Tibial nerve (tissue), 4 donors: ENCODE results near the gene ABHD12. TPM values are rescaled to one million over a fixed set of nuclear protein-coding genes. Genes with fewer than 3 reads are reported as not detected.

Experiments used
- DNase-seq, 2 donors: peaks; one replicate each; pipeline ENCODE4 v3.0.0-alpha.2; 2019; ENCODE audit warnings: low spot score in 2 of 2
- H3K27ac ChIP-seq, 4 donors: fragments of 200-600 bp; sonication (generic) in 3 of 4; one replicate each; pipeline ENCODE4 v1.5.1; 2017 to 2019; ENCODE audit warnings: mild to moderate bottlenecking in 1 of 4
- H3K27me3 ChIP-seq, 2 donors: fragments of 200-600 bp; sonication (generic) in 1 of 2; one replicate each; pipeline versions ENCODE4 v1.5.1 to v1.6.0; 2017 to 2019
- H3K36me3 ChIP-seq, 3 donors: fragments of 200-600 bp; sonication (generic); one replicate each; pipeline ENCODE4 v1.5.1; 2018 to 2019
- H3K4me1 ChIP-seq, 4 donors: fragments of 200-600 bp; sonication (generic) in 3 of 4; one replicate each; pipeline ENCODE4 v1.5.1; 2017 to 2019
- H3K4me3 ChIP-seq, 4 donors: fragments of 200-600 bp; sonication (generic) in 3 of 4; one replicate each; pipeline ENCODE4 v1.5.1; 2017 to 2019; ENCODE audit warnings: mild to moderate bottlenecking in 1 of 4, moderate library complexity in 1 of 4
- H3K9me3 ChIP-seq, 4 donors: fragments of 200-600 bp; sonication (generic) in 3 of 4; one replicate each; pipeline ENCODE4 v1.5.1; 2017 to 2019
- EP300 ChIP-seq, 2 donors: sonication (generic); formaldehyde crosslinking; IDR thresholded peaks; one replicate each; pipeline ENCODE4 v1.6.1; 2017; ENCODE audit warnings: antibody characterized with exemption in 2 of 2, mild to moderate bottlenecking in 1 of 2
- POLR2A ChIP-seq, 2 donors: fragments of 450-650 bp; IDR thresholded peaks; one replicate each; pipeline ENCODE4 v1.6.1; 2017; ENCODE audit warnings: antibody characterized with exemption in 2 of 2, mild to moderate bottlenecking in 2 of 2, moderate library complexity in 2 of 2
- WGBS, 2 donors: methylation state at CpG; one replicate each; pipeline ENCODE4 v1.1.5; 2018; 5-methylcytosine and 5-hydroxymethylcytosine counted together
- total RNA-seq, 4 donors: library from RNA; depleted of rRNA; stranded (reverse); fragments of >200 nt; gene quantifications; one replicate each; pipeline ENCODE4 v1.1.0, GENCODE V29; 2016
- TF ChIP-seq, protein P1 (sequence below), 5 experiments: fragments of 200-600 bp in 3 of 5; fragments of 450-650 bp in 2 of 5; sonication (generic) in 3 of 5; IDR thresholded peaks; one replicate each; pipeline ENCODE4 v1.5.1; 2016 to 2019; ENCODE audit warnings: antibody characterized with exemption in 5 of 5, mild to moderate bottlenecking in 3 of 5, moderate library complexity in 2 of 5

Gene ABHD12
- total RNA-seq, 4 donors from 2014 or later = 67.2 to 116 (median 105) TPM

DNA sequence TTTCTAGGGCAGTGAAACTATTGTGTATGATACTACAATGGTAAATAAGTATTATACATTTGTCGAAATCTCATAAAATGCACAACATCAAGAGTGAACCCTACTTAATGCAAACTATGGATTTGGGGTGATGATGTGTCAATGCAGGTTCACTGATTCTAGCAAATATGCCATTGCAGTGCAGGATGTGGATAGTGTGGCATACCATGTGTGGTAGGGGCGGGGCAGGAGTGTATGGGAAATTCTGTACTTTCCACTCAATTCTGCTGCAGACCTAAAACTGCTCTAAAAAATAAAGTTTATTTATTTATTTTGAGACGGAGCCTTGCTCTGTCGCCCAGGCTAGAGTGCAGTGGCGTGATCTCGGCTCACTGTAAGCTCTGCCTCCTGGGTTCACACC is 44.3 kb downstream of the ABHD12 start:
- Histone ChIP-seq H3K27ac (no peak overlapping the region), H3K4me3 (no peak overlapping the region), H3K9me3 (no peaks in the 10 kb centered on the region), H3K36me3 (no peaks in the 10 kb centered on the region), H3K4me1 (peaks cover 0 to 3% (median 1%) of the 10 kb centered on the region in 4 donors), H3K27me3 (no peaks in the 10 kb centered on the region)
- TF ChIP-seq, protein P1, sequence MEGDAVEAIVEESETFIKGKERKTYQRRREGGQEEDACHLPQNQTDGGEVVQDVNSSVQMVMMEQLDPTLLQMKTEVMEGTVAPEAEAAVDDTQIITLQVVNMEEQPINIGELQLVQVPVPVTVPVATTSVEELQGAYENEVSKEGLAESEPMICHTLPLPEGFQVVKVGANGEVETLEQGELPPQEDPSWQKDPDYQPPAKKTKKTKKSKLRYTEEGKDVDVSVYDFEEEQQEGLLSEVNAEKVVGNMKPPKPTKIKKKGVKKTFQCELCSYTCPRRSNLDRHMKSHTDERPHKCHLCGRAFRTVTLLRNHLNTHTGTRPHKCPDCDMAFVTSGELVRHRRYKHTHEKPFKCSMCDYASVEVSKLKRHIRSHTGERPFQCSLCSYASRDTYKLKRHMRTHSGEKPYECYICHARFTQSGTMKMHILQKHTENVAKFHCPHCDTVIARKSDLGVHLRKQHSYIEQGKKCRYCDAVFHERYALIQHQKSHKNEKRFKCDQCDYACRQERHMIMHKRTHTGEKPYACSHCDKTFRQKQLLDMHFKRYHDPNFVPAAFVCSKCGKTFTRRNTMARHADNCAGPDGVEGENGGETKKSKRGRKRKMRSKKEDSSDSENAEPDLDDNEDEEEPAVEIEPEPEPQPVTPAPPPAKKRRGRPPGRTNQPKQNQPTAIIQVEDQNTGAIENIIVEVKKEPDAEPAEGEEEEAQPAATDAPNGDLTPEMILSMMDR (IDR thresholded peaks at IDR 0.05) = no peak
- TF ChIP-seq POLR2A (IDR thresholded peaks at IDR 0.05) (no peak), EP300 (IDR thresholded peaks at IDR 0.05) (no peak)
- no peak for DNase-seq
- WGBS, 2 donors = 91 to 94% methylated on average over 6 of the region's 6 CpGs

DNA sequence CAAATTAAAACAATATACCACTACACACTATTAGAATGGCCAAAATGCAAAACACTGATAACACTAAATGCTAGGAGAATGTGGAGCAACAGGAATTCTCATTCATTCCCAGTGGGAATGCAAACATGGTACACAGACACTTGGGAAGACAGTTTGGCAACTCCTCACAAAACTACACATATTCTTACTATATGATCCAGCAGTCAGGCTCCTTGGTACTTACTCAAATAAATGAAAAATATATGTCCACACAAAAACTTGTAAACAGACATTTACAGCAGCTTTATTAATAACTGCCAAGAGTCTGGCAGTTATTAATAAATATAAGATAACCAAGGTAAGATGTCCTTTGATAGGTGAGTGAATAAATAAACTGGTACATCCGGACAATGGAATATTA is 44.9 kb downstream of the ABHD12 start:
- no peak overlapping the region for H3K4me3 ChIP-seq
- WGBS, 2 donors = 94 to 100% methylated on average over 1 of the region's 1 CpG
- peaks cover 0 to 9% (median 1%) of the 10 kb centered on the region in 4 donors for H3K4me1 ChIP-seq
- H3K9me3 ChIP-seq = no peaks in the 10 kb centered on the region
- no peaks in the 10 kb centered on the region for H3K36me3 ChIP-seq
- no peak for DNase-seq
- no peak for TF ChIP-seq POLR2A (IDR thresholded peaks at IDR 0.05)
- TF ChIP-seq EP300 (IDR thresholded peaks at IDR 0.05) = no peak
- TF ChIP-seq, protein P1 (IDR thresholded peaks at IDR 0.05) = no peak
- H3K27me3 ChIP-seq = no peaks in the 10 kb centered on the region
- H3K27ac ChIP-seq = no peak overlapping the region

- DNase-seq = no peak
- TF ChIP-seq EP300 (IDR thresholded peaks at IDR 0.05) = no peak
- no peak for TF ChIP-seq POLR2A (IDR thresholded peaks at IDR 0.05)
- TF ChIP-seq, protein P1 (IDR thresholded peaks at IDR 0.05) = no peak
- H3K4me3 ChIP-seq = no peak overlapping the region
- WGBS, 2 donors = 78 to 88% methylated on average over 3 of the region's 3 CpGs
- H3K9me3 ChIP-seq = no peaks in the 10 kb centered on the region
- no peak overlapping the region for H3K27ac ChIP-seq
- H3K27me3 ChIP-seq = no peaks in the 10 kb centered on the region
- peaks cover 0 to 13% (median 1%) of the 10 kb centered on the region in 4 donors for H3K4me1 ChIP-seq
- no peaks in the 10 kb centered on the region for H3K36me3 ChIP-seq
Measured at GRCh38 chr20:25344634-25345033, 46.0 kb downstream of the ABHD12 start.

- DNase-seq = no peak
- peaks cover 0 to 22% (median 8%) of the 10 kb centered on the region in 4 donors for H3K4me1 ChIP-seq
- no peak overlapping the region for H3K4me3 ChIP-seq
- H3K36me3 ChIP-seq = no peaks in the 10 kb centered on the region
- H3K27ac ChIP-seq = no peak overlapping the region
- TF ChIP-seq POLR2A (IDR thresholded peaks at IDR 0.05) (no peak), EP300 (IDR thresholded peaks at IDR 0.05) (no peak)
- TF ChIP-seq, protein P1 (IDR thresholded peaks at IDR 0.05) = no peak
- H3K9me3 ChIP-seq = no peaks in the 10 kb centered on the region
- H3K27me3 ChIP-seq = no peaks in the 10 kb centered on the region
- 85 to 88% methylated on average over 9 of the region's 9 CpGs for WGBS, 2 donors
Measured at GRCh38 chr20:25341716-25342680, 48.6 kb downstream of the ABHD12 start.

- no peaks in the 10 kb centered on the region for H3K27me3 ChIP-seq
- H3K4me3 ChIP-seq = no peak overlapping the region
- 31 to 60% methylated on average over 1 of the region's 1 CpG for WGBS, 2 donors
- H3K27ac ChIP-seq = no peak overlapping the region
- TF ChIP-seq POLR2A (IDR thresholded peaks at IDR 0.05) (no peak), EP300 (IDR thresholded peaks at IDR 0.05) (no peak)
- TF ChIP-seq, protein P1 (IDR thresholded peaks at IDR 0.05) = no peak
- peaks cover 0 to 33% (median 8%) of the 10 kb centered on the region in 4 donors for H3K4me1 ChIP-seq
- no peak for DNase-seq
- H3K36me3 ChIP-seq = no peaks in the 10 kb centered on the region
- no peaks in the 10 kb centered on the region for H3K9me3 ChIP-seq
Measured at GRCh38 chr20:25340380-25340779, 50.3 kb downstream of the ABHD12 start.
